Fibroblast of gingiva (primary cell): Measurements from ENCODE around the gene KIF7.

Experiments
- DNase-seq: peaks from one replicate; pipeline ENCODE4 v3.0.0-alpha.2; 2011; ENCODE audit warnings: low read depth

The KIF7 gene

DNA sequence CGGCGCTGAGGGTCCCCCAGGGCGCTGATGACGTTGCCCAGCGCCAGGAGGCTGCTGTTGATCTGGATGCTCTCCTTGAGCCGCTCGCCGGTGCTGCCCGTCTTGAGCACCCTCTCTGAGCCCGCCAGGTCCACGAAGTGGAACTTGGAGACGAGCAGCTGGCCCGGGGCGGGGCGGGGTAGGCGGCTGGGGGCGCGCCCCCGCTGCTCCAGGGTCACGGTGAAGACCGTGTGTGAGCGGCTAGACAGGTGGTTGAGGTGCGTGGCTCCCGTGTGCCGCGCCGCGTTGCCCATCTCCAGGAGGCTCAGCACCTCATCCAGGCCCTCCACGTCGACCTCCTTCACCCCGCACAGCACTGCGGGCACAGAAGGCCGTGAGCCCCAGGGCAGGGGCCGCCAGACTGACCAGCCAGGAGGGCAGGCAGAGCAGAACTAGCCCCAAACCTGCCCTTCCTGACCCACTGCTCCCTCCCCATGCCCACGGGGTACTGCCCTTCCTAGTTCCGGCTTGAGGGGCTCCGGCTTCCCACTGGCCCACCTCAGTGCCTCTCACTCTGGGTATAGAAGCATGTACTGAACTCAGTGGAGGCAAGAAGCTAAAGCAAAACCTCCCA is 6.1 kb downstream of the KIF7 start:
- no peak for DNase-seq

DNA sequence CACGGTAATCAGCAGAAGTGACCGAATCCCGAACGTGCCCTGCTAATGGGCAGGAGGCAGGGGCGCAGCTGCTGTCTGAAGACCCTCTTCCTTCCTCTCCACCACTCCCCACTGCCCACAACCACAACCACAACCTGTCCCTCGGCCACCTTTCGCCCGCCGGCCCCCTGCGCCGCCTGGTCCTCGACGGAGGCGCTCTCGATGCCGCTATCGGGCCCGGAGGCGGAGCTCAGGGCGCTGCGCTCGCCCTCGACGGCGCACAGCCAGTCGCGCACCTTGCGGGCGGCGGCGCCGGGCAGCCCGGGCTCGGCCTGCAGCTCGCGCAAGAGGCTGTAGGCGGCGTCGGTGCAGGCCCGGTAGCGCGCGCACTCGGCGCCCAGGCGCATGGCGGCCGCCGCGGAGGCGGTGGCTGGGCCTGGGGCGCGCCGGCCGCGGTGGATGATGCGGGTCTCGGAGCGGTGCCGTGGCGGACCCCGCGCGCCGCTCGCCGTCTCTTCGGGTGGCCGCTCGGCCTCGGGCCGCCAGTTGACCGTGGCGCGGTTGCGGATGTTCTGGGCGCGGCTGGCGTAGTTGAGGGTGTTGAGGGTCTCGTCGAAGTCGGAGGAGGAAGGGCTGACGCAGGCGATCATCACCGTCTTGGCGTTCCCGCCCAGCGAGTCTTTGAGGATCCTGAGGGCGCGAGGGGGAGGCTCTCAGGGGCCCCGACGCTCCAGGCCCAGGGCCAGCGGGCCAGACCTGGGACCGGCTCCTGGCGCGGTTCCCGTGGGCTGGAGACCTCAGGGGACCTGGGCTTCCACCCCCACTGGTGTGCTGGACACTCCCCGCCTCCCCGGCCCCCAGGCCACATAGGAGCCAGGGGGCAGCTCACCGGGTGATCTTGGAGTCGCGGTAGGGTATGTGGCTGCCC is 6.9 kb downstream of the KIF7 start:
- DNase-seq = no peak

- peak; percentile 42 for DNase-seq
Measured at GRCh38 chr15:89647191-89647851, 7.9 kb downstream of the KIF7 start.

DNA sequence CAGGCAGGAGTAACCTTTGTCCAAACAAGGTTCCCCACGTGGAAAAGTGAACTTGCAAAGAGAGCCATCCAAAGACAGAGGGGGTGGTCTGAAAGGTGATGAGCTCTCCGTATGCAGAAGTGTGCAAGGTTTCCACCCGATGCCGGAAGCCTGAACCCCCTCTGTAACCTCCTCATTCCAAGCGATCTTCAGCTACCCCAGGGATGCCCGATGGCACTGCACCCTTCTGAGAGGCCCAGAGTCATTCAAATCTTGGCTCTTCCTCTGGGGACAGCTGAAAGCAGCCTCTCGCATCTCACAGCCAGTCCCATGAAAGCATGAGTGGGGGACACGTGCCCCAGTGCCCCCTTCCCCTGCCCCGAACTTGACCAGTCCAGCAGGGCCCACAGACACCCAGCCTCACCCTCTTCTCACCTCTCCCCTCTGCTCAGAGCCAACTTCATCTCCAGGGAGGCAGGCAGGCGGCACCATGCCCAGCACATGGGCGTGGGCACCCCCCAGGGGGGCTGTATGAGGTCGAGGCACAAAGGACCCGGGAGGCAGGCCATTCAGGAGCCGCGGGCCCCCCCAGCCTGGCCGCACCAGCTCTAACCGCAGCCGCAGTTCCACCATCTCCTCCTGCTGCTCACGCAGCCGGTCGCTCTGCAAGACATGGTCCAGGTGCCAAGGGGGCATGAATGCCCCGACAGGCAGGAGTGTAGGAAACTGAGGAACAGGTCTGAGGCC is 8.7 kb downstream of the KIF7 start:
- no peak for DNase-seq

DNA sequence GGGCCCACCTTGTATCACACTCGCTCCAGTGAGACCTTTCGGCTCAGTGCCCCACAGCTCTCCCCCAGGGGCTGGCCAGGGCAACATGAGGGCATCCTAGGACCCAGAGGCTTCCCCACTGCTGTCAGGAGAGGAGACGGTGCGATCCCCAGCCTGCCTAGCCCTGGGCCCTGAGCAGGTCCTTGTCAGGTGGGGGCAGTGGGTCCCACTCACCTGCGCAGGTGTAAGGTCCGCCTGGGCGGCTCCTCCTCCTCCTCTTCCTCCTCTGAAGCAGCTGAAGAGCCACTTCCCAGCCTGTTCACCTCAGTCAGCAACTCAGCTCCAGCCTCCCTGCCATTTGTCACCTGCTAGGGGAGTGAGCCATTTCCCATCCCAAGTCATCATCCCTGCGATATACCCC is 9.6 kb downstream of the KIF7 start:
- no peak for DNase-seq

DNA sequence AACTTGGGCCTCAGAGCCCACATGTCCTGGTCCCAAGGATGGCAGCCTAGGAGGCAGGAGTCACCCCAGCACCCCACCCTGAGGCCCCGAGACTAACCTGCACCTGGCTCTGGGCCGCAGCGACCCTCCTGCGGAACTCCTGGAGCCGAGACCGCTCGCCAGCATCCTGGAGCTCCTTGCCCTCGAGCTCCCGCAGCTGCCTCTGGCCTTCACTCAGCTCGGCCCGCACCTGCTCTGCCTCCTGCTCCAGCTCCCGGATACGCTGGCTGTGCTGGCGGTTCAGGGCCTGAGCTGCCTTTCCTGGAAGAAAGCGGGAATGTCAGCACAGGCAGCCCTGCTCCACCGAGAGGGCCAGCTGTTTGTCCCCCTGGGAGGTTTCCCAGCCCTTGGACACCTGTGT is 13.2 kb downstream of the KIF7 start:
- no peak for DNase-seq

- DNase-seq = no peak
Measured at GRCh38 chr15:89641053-89641452, 14.2 kb downstream of the KIF7 start.

DNA sequence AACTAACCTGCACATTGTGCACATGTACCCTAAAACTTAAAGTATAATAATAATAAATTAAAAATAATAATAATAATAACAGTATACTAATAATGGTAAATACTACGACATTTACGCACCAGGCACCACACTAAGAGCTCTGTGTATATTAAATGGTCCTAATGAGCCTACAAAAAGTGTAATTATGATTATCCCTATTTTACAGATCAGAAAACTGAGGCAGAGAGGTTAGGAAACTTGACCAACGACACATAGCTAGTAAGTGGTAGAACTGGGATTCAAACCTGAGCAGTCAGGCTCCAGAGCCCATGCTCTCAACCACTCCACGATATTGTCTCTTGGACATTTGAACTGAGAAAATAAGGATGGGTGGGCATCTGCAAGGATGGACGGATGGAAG is 15.0 kb downstream of the KIF7 start:
- DNase-seq = no peak

DNA sequence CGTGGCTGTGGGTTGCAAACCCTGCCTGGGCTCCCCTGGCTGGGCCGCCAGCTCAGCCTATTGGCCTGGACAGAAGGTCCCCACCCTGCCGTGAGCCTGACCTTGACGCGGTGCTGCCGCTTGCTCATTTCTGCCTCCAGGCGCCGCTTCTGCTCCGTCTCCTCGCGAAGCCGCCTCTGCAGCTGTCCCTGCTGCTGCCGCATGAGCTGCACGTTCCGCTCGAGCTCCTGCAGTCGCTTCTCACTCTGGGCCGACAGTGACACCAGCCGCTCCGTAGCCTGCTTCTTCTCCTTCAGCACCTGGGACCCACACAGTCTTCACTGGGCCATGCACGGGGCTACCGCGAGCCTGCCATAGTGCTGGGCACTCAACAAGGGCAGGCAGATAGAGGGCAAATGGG is 21.7 kb downstream of the KIF7 start:
- no peak for DNase-seq

GRCh38 chr15:89632563-89633430 is 22.5 kb downstream of the KIF7 start:
- DNase-seq = no peak

GRCh38 chr15:89631902-89632264 is 23.4 kb downstream of the KIF7 start:
- DNase-seq = no peak

- DNase-seq = no peak
Measured at GRCh38 chr15:89630974-89631901, 24.0 kb downstream of the KIF7 start.

DNA sequence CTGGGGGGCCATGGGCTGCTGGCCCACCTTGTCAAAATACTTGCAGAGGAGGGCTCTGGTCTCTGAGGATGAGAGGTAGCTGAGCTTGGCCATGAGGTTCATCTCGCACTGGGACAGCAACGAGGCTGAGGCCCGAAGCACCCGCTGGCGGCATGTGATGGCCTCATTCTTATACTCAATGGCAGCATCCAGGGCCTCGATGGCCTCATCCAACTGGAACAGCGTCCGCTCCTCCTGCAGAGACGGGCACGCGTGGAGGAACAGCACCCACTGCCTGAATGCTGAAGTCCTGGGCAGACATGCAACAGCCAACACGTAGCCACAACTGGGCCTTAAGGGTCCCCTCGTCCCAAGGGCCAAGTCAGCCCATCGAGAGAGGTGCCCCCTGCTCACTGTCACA is 25.0 kb downstream of the KIF7 start:
- no peak for DNase-seq

- DNase-seq = no peak
Measured at GRCh38 chr15:89629829-89630228, 25.4 kb downstream of the KIF7 start.

- DNase-seq = no peak
Measured at GRCh38 chr15:89628806-89629715, 26.2 kb downstream of the KIF7 start.

- DNase-seq = no peak
Measured at GRCh38 chr15:89628301-89628700, 27.0 kb downstream of the KIF7 start.

DNA sequence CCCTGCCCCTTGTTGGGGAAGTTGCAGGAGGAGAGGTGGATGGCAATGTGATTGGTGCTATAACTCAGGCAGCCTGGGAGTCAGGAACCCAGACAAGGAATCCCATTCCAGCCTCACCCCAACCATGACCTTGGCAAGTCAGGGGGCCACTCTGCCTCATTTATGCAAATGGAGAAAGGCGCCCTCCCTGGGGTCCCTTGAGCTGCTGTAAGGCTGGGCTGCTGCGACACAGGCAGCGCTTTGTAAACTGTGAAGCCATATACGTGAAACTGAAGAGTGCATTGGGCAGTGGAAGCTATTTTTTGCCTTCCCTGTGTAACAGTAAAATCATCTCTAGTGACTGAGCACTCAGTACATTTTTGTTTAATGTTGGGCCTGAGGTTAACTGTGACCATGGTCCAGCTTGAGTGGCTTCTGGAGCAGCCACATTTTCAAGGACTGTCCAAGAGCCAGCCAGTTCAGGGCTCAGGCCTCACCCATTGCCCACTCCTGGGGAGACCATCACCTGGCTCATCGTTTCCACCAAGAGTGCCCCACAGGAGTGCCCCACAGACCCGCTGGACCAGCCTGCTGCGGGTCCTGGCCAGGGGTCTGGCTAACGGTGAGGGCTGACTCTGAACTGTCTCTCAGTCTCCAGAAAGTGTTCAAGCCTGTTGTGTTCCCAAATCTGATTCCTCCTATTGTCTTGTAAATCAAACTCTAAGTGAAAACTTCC is 27.9 kb downstream of the KIF7 start:
- no peak for DNase-seq

DNA sequence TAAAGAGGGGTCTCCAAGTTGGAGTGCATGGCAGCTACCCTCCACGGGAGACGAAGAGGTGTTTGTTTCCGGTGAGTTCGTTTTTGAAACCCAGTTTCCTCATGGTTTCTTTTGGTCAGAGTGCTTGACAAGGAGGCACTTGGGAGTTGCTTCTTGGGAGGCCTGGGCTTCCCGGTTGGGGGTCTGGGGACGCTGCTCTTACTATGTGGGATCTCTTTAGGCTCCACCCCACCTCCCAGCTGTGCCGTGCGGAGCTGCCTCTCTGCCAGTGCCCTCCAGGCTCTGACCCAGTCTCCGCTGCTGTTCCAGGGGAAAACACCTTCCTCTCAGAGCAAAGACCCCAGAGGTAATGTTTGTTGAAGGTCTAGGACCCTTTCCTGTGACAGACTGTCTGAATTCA is 29.6 kb downstream of the KIF7 start:
- DNase-seq = no peak

DNA sequence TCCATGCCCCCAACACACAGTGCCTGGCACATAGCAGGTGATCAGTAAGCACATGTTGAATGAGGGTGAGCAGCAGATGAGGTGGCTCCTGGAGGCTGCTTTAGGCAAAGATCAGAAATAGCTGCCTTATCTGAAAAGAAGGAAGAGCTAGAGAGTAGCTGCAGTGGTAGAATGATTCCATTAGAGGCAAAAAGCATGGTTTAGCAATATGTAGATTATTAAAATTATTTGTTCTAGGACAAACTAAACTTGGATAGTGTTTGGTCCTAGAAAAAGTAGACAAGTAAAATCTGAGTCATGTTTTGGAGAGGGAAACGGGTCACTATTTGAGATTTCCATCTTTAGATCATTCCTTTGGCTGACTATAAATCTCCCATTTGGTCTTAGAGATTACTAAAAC is 32.1 kb downstream of the KIF7 start:
- DNase-seq = no peak
